Activated naive CD8-positive, alpha-beta T cell treated with anti-CD3 and anti-CD28 coated beads, Interleukin-2, amount 50 U/mL, for 16 hours (primary cell): ENCODE results near the gene KCNN4.

ENCODE experiments used
- DNase-seq: peaks from one replicate; pipeline ENCODE4 v3.0.0-alpha.2; 2020; ENCODE audit warnings: low read depth, low spot score

The KCNN4 gene

GRCh38 chr19:43748205-43748594, 32.6 kb downstream of the KCNN4 start:
- no peak for DNase-seq

DNA sequence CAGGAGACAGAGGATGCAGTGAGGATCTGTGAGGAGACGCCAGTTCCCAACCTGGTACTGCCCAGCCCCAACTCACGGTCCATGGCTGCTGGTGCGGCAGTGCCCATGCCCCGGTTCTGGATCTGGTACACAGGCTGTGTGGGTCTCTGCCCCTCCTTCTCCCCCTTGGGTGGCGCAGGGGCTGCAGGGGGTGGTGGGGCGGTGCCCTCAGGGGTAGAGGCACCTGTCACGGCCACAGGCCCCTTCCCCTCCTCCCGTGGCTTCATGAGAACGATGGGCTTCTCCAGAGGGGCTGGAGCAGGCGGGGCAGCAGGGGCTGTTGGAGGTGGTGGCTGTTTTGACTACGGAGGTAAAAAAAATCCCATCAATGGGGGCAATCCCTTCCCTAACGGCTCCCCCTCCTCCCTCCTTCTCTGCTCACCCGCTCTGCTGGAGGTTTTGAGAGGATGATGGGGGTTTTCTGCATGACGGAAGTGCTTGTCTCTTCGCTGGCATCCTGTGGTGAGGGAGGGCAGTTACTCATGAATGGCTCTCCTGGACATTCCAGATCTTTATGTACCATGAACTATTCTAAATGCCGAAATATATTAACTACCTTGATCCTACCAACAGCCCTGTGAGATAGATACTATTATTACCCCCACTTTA, 33.1 kb downstream of the KCNN4 start:
- no peak for DNase-seq

DNA sequence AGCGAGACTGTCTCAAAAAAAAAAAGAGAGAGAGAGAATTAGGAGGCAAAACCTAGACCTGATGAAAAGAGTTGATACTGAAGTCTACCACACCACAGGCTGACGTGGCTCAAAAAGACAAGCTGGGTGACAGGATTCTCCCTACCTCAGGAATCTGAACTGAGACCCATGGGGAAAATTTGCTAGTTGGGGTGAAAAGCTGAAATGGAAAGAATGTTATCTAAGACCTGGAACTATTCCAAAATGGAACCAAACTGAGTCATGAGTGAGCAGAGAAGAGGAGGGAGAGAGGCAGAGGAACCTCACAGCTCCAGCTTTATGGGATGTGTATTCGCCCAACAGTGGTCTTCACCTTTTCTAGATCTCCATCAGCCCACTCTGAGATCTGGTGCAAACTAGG, 37.7 kb downstream of the KCNN4 start:
- no peak for DNase-seq

- no peak for DNase-seq
Observed at GRCh38 chr19:43741075-43741825, 39.5 kb downstream of the KCNN4 start.

- no peak for DNase-seq
Observed at GRCh38 chr19:43739439-43740235, 41.1 kb downstream of the KCNN4 start.

- no peak for DNase-seq
Observed at GRCh38 chr19:43738780-43739211, 42.0 kb downstream of the KCNN4 start.

- DNase-seq, result no peak
Observed at GRCh38 chr19:43735957-43736356, 44.8 kb downstream of the KCNN4 start.

DNA sequence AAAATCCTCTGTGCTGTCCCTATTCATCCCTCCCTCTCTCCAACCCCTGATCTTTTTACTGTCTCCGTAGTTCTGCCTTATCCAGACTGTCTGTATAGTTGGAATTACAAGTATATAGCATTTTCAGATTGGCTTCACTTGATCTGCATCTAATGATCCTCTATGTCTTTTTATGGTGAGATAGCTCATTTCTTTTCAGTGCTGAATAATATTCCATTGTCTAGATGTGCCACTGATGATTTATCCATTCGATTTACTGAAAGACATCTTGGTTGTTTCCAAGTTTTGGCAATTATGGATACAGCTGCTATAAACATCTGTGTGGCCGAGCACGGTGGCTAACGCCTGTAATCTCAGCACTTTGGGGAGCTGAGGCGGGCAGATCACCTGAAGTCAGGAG, 45.8 kb downstream of the KCNN4 start:
- DNase-seq, result no peak

GRCh38 chr19:43731846-43732245, 48.9 kb downstream of the KCNN4 start:
- no peak for DNase-seq

DNA sequence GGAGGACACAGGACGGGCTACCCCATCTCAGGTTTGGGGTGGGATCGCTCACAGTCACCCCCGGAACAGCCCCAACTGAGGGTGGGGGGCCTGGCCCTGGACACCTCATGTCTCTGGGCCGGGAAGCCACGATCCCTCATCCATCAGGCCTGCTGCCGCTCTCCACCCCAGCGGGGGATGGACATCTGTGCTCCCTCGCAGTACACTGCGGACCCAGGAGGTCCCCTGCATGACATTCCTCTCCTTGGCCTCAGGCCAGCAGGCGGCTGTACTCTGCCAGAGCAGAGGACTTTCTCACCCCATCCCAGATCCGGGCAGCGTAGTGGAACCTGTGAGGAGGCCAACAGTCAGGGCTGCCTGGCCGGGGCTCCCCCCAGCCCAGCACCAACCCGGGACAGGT, 49.4 kb downstream of the KCNN4 start:
- no peak for DNase-seq

DNA sequence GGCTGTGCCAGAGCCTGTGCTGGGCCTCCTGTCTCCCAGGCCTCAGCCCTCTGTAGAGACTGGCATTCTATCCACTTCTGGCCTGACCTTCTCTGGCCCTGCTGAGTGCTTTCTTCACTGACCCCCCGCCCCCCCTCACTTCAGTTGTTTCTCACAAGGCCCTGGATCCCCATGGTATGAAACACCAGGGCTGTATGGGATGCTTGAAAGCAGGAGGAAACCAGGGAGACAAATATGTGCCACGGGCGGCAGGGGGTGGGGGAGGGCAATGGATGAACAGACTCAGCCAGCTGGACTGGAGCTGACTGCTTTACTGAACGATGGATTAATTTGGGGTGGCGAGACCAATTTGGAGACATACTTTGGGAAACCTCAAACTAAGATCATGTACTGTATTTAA, 50.9 kb downstream of the KCNN4 start:
- DNase-seq, result no peak

DNA sequence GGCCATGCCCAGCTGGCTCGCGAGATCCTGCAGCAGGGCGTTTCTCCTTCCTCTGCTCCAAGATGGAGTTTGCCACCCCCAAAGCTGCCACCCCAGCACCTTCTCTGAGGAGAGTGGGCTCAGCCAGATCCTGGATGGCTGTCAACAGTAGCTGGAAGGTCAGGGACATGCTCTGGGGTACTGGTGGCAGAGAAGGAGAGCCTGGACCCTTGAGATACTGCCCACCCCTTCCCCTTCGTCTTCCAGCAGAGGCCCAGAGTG, 53.2 kb downstream of the KCNN4 start:
- no peak for DNase-seq

DNA sequence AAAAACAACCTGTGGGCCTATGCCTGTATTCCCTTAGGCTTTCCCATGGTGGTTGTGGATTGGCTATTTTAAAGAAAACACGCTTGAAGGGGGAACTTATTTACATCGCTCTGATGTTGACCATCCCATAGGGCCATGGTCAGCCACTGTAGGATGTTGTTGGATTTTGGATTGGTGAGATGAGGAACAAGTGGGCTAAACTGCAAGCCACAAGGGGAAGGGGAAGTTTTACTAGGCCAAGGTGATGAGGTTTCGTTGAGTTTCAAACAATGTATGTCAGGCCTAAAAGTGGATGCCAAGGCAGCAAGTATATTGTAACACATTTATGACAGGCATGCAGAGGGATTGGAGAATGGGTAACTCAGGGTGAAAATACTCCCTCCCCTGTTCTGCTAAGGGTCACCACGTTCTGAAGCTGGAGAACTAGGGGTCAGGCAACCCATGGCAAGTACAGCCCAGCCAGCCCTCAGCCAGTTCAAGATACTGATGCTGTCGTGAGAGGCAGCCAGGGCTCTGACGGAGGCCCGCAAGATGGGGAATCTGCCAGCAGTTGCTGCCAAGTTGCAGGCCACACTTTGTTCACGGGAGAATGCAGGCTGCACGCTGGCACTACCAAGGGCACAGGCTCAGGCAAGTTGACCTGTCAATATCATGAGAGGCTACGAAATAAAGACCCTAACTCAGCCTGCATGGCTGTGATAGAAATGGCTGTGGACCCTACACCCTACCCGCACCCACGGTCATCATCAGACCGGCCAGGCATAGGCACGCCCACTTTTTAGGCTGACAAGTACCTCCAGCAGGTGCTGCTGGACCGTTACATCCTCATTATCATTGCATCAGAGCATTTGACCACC, 53.8 kb downstream of the KCNN4 start:
- DNase-seq, result no peak

- DNase-seq, result no peak
Observed at GRCh38 chr19:43725468-43725867, 55.3 kb downstream of the KCNN4 start.

GRCh38 chr19:43724896-43725295, 55.9 kb downstream of the KCNN4 start:
- DNase-seq, result no peak

GRCh38 chr19:43723588-43723987, 57.2 kb downstream of the KCNN4 start:
- DNase-seq, result no peak

DNA sequence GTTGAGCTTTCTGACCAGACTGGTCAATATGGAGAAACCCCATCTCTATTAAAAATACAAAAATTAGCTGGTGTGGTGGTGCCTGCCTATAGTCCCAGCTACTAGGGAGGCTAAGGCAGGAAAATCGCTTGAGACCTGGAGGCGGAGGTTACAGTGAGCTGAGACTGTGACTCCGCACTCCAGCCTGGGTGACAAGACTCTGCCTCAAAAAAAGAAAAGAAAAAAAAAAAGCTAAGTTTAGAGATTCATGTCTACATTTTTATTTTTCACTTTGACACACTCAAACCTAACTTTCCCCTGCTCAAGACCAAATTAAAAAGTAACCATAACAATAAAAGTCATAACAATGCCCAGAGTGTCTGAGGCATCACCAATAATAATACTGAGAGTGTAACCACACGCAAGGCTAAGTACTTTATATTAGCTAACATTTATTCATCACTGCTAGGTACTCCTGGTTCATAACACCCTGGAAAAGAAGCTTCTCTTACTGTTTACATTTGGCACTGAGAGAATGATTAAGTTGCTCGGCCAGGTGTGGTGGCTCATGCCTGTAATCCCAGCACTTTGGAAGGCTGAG, 59.2 kb downstream of the KCNN4 start:
- DNase-seq, result no peak

GRCh38 chr19:43720936-43721335, 59.8 kb downstream of the KCNN4 start:
- DNase-seq, result no peak

DNA sequence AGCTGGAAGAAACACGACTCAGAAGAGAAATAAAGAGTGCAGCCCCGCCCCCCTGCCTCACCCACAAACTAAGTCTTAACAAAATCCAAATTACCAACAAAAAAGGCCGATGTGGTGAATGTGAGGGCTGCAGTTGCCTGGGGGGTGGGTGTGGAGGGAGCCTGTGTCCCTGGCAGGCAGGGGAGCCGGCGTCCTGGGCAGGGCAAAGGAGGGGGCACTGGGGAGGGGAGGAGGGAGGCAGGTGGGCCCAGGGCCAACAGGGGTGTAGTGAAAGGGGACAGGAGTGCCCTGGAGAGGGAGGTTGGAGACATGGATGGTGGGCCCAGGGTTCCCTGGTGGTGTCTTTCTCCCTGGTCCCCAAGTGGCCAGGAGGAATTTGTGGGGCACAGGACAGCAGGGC, 60.9 kb downstream of the KCNN4 start:
- DNase-seq, result no peak

DNA sequence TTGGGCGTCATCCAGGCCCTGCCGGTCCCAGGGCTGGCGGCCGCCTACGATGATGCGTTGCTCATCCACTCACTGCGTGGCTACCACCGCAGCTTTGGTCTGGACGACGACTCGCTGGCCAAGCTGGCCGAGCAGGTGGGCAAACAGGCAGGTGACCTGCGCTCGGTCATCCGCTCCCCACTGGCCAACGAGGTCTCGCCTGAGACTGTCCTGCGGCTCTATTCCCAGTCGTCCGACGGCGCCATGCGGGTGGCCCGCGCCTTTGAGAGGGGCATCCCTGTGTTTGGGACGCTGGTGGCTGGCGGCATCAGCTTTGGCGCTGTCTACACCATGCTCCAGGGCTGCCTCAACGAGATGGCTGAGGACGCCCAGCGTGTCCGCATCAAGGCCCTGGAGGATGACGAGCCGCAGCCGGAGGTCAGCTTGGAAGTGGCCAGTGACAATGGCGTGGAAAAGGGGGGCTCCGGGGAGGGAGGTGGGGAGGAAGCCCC, 61.4 kb downstream of the KCNN4 start:
- DNase-seq, result no peak

DNA sequence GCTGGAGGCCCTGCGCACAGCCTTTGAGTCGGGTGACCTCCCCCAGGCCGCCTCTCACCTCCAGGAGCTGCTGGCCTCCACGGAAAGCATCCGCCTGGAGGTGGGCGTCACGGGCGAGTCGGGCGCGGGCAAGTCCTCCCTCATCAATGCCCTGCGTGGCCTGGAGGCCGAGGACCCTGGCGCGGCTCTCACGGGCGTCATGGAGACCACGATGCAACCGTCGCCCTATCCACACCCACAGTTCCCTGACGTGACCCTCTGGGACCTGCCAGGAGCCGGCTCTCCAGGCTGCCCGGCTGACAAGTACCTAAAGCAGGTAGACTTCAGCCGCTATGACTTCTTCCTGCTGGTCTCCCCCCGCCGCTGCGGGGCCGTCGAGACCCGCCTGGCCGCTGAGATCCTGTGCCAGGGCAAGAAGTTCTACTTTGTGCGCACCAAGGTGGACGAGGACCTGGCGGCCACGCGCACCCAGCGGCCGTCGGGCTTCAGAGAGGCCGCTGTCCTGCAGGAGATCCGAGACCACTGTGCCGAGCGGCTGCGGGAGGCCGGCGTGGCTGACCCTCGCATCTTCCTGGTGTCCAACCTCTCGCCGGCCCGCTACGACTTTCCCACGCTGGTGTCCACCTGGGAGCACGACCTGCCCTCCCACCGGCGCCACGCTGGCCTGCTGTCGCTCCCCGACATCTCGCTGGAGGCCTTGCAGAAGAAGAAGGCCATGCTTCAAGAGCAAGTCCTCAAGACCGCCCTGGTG, 62.0 kb downstream of the KCNN4 start:
- DNase-seq, result no peak
